Gastroesophageal sphincter (tissue), 3 donors: ENCODE results near the gene TBC1D8.

ENCODE experiments used
- EP300 ChIP-seq: sonication (generic); formaldehyde crosslinking; IDR thresholded peaks from one replicate; pipeline ENCODE4 v1.6.1; 2017; ENCODE audit warnings: antibody characterized with exemption, mild to moderate bottlenecking
- TF ChIP-seq, protein P1 (sequence below), 4 experiments: fragments of 200-600 bp in 2 of 4; fragments of 450-650 bp in 2 of 4; sonication (generic) in 1 of 4; IDR thresholded peaks; one replicate each; pipeline ENCODE4 v1.5.1; 2017 to 2019; ENCODE audit warnings: antibody characterized with exemption in 4 of 4, mild to moderate bottlenecking in 2 of 4, moderate library complexity in 2 of 4

DNA sequence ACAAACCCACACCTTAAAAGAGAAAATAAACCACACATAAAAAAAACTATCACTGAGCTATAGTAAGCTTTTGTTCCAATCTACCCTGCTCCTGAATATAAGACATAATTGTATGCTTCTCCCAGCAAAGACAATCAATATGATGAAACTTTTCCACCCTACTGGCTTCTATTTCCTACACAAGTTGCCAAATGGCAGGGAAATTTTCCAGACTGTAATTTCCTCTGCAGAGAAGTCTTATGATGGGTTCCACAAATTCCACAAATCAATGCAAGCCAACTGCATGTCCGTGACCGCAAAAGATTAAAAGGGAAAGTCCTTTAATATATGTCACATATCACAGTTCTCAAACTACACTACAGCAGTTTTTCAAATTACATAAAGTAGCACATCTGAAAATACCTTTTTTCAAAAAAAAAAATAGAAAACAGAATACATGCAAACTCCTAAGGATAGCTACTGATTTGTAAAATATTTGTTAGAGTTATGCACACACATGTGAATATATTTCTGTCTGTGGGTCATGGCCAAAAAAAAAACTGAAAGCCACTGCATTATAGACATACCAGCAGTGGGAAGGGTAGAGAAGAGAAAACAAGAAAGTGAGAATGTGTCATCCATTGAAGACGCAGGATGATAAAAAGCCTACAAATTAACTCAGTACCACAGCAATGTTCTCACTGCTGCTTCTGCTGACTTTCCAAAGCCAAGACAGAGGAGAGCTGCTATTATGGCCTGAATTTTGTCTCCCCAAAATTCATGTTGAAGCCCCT is 87.6 kb downstream of the TBC1D8 start:
- TF ChIP-seq EP300, result no peak
- TF ChIP-seq, protein P1, sequence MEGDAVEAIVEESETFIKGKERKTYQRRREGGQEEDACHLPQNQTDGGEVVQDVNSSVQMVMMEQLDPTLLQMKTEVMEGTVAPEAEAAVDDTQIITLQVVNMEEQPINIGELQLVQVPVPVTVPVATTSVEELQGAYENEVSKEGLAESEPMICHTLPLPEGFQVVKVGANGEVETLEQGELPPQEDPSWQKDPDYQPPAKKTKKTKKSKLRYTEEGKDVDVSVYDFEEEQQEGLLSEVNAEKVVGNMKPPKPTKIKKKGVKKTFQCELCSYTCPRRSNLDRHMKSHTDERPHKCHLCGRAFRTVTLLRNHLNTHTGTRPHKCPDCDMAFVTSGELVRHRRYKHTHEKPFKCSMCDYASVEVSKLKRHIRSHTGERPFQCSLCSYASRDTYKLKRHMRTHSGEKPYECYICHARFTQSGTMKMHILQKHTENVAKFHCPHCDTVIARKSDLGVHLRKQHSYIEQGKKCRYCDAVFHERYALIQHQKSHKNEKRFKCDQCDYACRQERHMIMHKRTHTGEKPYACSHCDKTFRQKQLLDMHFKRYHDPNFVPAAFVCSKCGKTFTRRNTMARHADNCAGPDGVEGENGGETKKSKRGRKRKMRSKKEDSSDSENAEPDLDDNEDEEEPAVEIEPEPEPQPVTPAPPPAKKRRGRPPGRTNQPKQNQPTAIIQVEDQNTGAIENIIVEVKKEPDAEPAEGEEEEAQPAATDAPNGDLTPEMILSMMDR (IDR thresholded peaks at IDR 0.05), result no peak
